Measurements from ENCODE around the gene AFF3. TPM values are rescaled to one million over a fixed set of nuclear protein-coding genes. Genes with fewer than 3 reads are reported as not detected.
A peak's percentile ranks its signal among the peaks of the same experiment; 100 is the strongest.

The AFF3 gene
- total and polyA plus RNA-seq, 7 donors = 0.46 to 25.0 (median 18.6) TPM

- peak overlapping the region in 1 of 4 donors; percentile 6 for H3K27ac ChIP-seq
- TF ChIP-seq POLR2AphosphoS5 (IDR thresholded peaks at IDR 0.05) (no peak), EP300 (IDR thresholded peaks at IDR 0.05) (no peak), CTCF (IDR thresholded peaks at IDR 0.05) (no peak)
- WGBS, 2 donors = 91 to 92% methylated on average over 8 of the region's 8 CpGs
- intact Hi-C loops (cut with DNase I) = no loop called here
- H3K36me3 ChIP-seq = no peaks in the 10 kb centered on the region
- peaks cover 0 to 41% (median 25%) of the 10 kb centered on the region in 4 donors for H3K4me1 ChIP-seq
- H3K4me3 ChIP-seq = no peak overlapping the region
- no peak for DNase-seq
- H3K27me3 ChIP-seq = no peaks in the 10 kb centered on the region
- no peaks in the 10 kb centered on the region for H3K9me3 ChIP-seq
Observed at GRCh38 chr2:99660616-99661406, 481.6 kb downstream of the AFF3 start.

- DNase-seq = peak; percentile 83
Observed at GRCh38 chr2:99659874-99660273, 482.5 kb downstream of the AFF3 start.

GRCh38 chr2:99657691-99658258, 484.6 kb downstream of the AFF3 start:
- Histone ChIP-seq H3K27me3 (no peaks in the 10 kb centered on the region), H3K4me3 (no peak overlapping the region), H3K4me1 (peaks cover 0 to 19% (median 15%) of the 10 kb centered on the region in 4 donors), H3K27ac (no peak overlapping the region), H3K9me3 (no peaks in the 10 kb centered on the region), H3K36me3 (no peaks in the 10 kb centered on the region)
- DNase-seq = no peak
- 77 to 84% methylated on average over 7 of the region's 7 CpGs for WGBS, 2 donors
- intact Hi-C loops (cut with DNase I) = no loop called here
- TF ChIP-seq POLR2A (IDR thresholded peaks at IDR 0.05) (no peak), POLR2AphosphoS5 (IDR thresholded peaks at IDR 0.05) (no peak), EP300 (IDR thresholded peaks at IDR 0.05) (no peak), CTCF (IDR thresholded peaks at IDR 0.05) (no peak)

More at GRCh38 chr2:99659874-99660273, 482.5 kb downstream of the AFF3 start:
- intact Hi-C loops (cut with DNase I) = no loop called here
- peaks cover 0 to 34% (median 25%) of the 10 kb centered on the region in 4 donors for H3K4me1 ChIP-seq
- no peaks in the 10 kb centered on the region for H3K36me3 ChIP-seq
- H3K27me3 ChIP-seq = no peaks in the 10 kb centered on the region
- peak; percentile 39 to 59 (median 49) for TF ChIP-seq POLR2AphosphoS5 (IDR thresholded peaks at IDR 0.05)
- TF ChIP-seq POLR2A (IDR thresholded peaks at IDR 0.05) = no peak
- TF ChIP-seq CTCF (IDR thresholded peaks at IDR 0.05) = no peak
- TF ChIP-seq EP300 (IDR thresholded peaks at IDR 0.05) = no peak
- no peak overlapping the region for H3K27ac ChIP-seq
- 91 to 95% methylated on average over 3 of the region's 3 CpGs for WGBS, 2 donors
- H3K9me3 ChIP-seq = no peaks in the 10 kb centered on the region
- no peak overlapping the region for H3K4me3 ChIP-seq

GRCh38 chr2:99656994-99657393, 485.4 kb downstream of the AFF3 start:
- no peaks in the 10 kb centered on the region for H3K36me3 ChIP-seq
- H3K4me3 ChIP-seq = no peak overlapping the region
- H3K9me3 ChIP-seq = no peaks in the 10 kb centered on the region
- intact Hi-C loops (cut with DNase I) = no loop called here
- WGBS, 2 donors = 67 to 69% methylated on average over 5 of the region's 5 CpGs
- TF ChIP-seq EP300 (IDR thresholded peaks at IDR 0.05) (no peak), POLR2A (IDR thresholded peaks at IDR 0.05) (no peak), POLR2AphosphoS5 (IDR thresholded peaks at IDR 0.05) (no peak), CTCF (IDR thresholded peaks at IDR 0.05) (no peak)
- H3K27ac ChIP-seq = peak overlapping the region in 1 of 4 donors; percentile 44
- peaks cover 0 to 14% (median 10%) of the 10 kb centered on the region in 4 donors for H3K4me1 ChIP-seq
- DNase-seq = no peak
- H3K27me3 ChIP-seq = no peaks in the 10 kb centered on the region
